Osteocyte (in vitro differentiated cells): ENCODE measurements around the gene ANKRD36C. TPM values are rescaled to one million over a fixed set of nuclear protein-coding genes. Genes with fewer than 3 reads are reported as not detected.
"Not testable (repeated sequence)": the region's sequence is repeated elsewhere in the genome, so short reads cannot be mapped to it uniquely, and the experiment has no call there.

Source experiments
- DNase-seq: peaks from one replicate; pipeline ENCODE4 v3.0.0; 2021; ENCODE audit warnings: mixed read lengths; ENCODE audit not compliant: unreplicated experiment; ENCODE audit errors: extremely low spot score
- H3K27ac Mint-ChIP-seq: one replicate; pipeline ENCODE4 v1.8.0; 2021; ENCODE audit warnings: mild to moderate bottlenecking, mixed read lengths; ENCODE audit not compliant: unreplicated experiment
- H3K27me3 Mint-ChIP-seq: one replicate; pipeline ENCODE4 v1.8.0; 2021; ENCODE audit warnings: mixed read lengths; ENCODE audit not compliant: unreplicated experiment
- H3K36me3 Mint-ChIP-seq: one replicate; pipeline ENCODE4 v1.8.0; 2021; ENCODE audit warnings: mixed read lengths; ENCODE audit not compliant: unreplicated experiment
- H3K4me1 Mint-ChIP-seq: one replicate; pipeline ENCODE4 v1.8.0; 2021; ENCODE audit warnings: mixed read lengths; ENCODE audit not compliant: unreplicated experiment
- H3K4me3 Mint-ChIP-seq: one replicate; pipeline ENCODE4 v1.8.0; 2021; ENCODE audit warnings: mild to moderate bottlenecking, moderate library complexity, mixed read lengths; ENCODE audit not compliant: unreplicated experiment
- H3K9me3 Mint-ChIP-seq: one replicate; pipeline ENCODE4 v1.8.0; 2021; ENCODE audit warnings: mixed read lengths; ENCODE audit not compliant: unreplicated experiment
- CTCF ChIP-seq: fragments of 200-600 bp; sonication (generic); IDR thresholded peaks from 2 replicates; pipeline ENCODE4 v1.5.0; 2021; ENCODE audit warnings: antibody characterized with exemption, mild to moderate bottlenecking, moderate library complexity
- total RNA-seq: library from RNA; stranded (reverse); gene quantifications from 2 replicates; pipeline ENCODE4 v1.2.1, GENCODE V29; 2021

Gene ANKRD36C
- total RNA-seq, 1 donor from 2014 or later, result 41.7 TPM

- Mint-ChIP-seq H3K36me3 (peaks cover 44% of the 10 kb centered on the region), H3K27ac (no peak overlapping the region), H3K9me3 (no peaks in the 10 kb centered on the region), H3K4me1 (no peaks in the 10 kb centered on the region), H3K4me3 (no peak overlapping the region), H3K27me3 (no peaks in the 10 kb centered on the region)
- no peak for TF ChIP-seq CTCF
- no peak for DNase-seq
Measured at GRCh38 chr2:95836151-95836550, 155.5 kb downstream of the ANKRD36C start.

- not testable (repeated sequence) for H3K9me3 Mint-ChIP-seq, H3K4me3 Mint-ChIP-seq, H3K4me1 Mint-ChIP-seq, H3K27ac Mint-ChIP-seq, DNase-seq, H3K27me3 Mint-ChIP-seq
- peaks cover 55% of the 10 kb centered on the region for H3K36me3 Mint-ChIP-seq
Measured at GRCh38 chr2:95834077-95835013, 157.3 kb downstream of the ANKRD36C start.

- H3K4me3 Mint-ChIP-seq, H3K4me1 Mint-ChIP-seq, H3K27me3 Mint-ChIP-seq, H3K27ac Mint-ChIP-seq, DNase-seq: not testable (repeated sequence)
- Mint-ChIP-seq H3K36me3 (peaks cover 36% of the 10 kb centered on the region), H3K9me3 (peaks cover 44% of the 10 kb centered on the region)
Measured at GRCh38 chr2:95824218-95824617, 167.4 kb downstream of the ANKRD36C start.

GRCh38 chr2:95817521-95817920, 174.1 kb downstream of the ANKRD36C start:
- not testable (repeated sequence) for H3K27ac Mint-ChIP-seq, H3K4me1 Mint-ChIP-seq, DNase-seq, H3K4me3 Mint-ChIP-seq, H3K27me3 Mint-ChIP-seq
- H3K36me3 Mint-ChIP-seq, result peaks cover 22% of the 10 kb centered on the region
- H3K9me3 Mint-ChIP-seq, result peaks cover 48% of the 10 kb centered on the region

GRCh38 chr2:95813311-95813710, 178.3 kb downstream of the ANKRD36C start:
- not testable (repeated sequence) for DNase-seq, H3K4me1 Mint-ChIP-seq, H3K27me3 Mint-ChIP-seq, H3K27ac Mint-ChIP-seq, H3K4me3 Mint-ChIP-seq
- Mint-ChIP-seq H3K36me3 (peaks cover 17% of the 10 kb centered on the region), H3K9me3 (peaks cover 27% of the 10 kb centered on the region)

GRCh38 chr2:95799892-95800291, 191.7 kb downstream of the ANKRD36C start:
- H3K4me3 Mint-ChIP-seq, result no peak overlapping the region

GRCh38 chr2:95799147-95799889, 192.3 kb downstream of the ANKRD36C start:
- H3K27ac Mint-ChIP-seq, DNase-seq, H3K36me3 Mint-ChIP-seq, H3K27me3 Mint-ChIP-seq, H3K4me3 Mint-ChIP-seq, H3K4me1 Mint-ChIP-seq: not testable (repeated sequence)
- H3K9me3 Mint-ChIP-seq, result peaks cover 19% of the 10 kb centered on the region

More at GRCh38 chr2:95799892-95800291, 191.7 kb downstream of the ANKRD36C start:
- TF ChIP-seq CTCF, result no peak
- H3K27me3 Mint-ChIP-seq, result no peaks in the 10 kb centered on the region
- peaks cover 7% of the 10 kb centered on the region for H3K36me3 Mint-ChIP-seq
- H3K9me3 Mint-ChIP-seq, result peaks cover 24% of the 10 kb centered on the region
- H3K4me1 Mint-ChIP-seq, result no peaks in the 10 kb centered on the region
- H3K27ac Mint-ChIP-seq, result no peak overlapping the region
- DNase-seq, result no peak

- H3K27ac Mint-ChIP-seq, H3K27me3 Mint-ChIP-seq, H3K36me3 Mint-ChIP-seq, H3K4me1 Mint-ChIP-seq, H3K4me3 Mint-ChIP-seq, DNase-seq: not testable (repeated sequence)
- peaks cover 11% of the 10 kb centered on the region for H3K9me3 Mint-ChIP-seq
Measured at GRCh38 chr2:95796249-95797099, 195.2 kb downstream of the ANKRD36C start.

- not testable (repeated sequence) for DNase-seq, H3K4me1 Mint-ChIP-seq, H3K9me3 Mint-ChIP-seq, H3K4me3 Mint-ChIP-seq, H3K36me3 Mint-ChIP-seq, H3K27me3 Mint-ChIP-seq, H3K27ac Mint-ChIP-seq
Measured at GRCh38 chr2:95793970-95794369, 197.7 kb downstream of the ANKRD36C start.
